Kidney (tissue), 2 donors: ENCODE data around the gene CELF5. TPM values are rescaled to one million over a fixed set of nuclear protein-coding genes. Genes with fewer than 3 reads are reported as not detected.

Experiments used
- polyA plus RNA-seq: library from polyadenylated mRNA; stranded (reverse); fragments of 350-450 nt; fragmentation: Illumina TruSeq; extraction: RNeasy Lipid Tissue Mini Kit (QIAGEN cat#74804); gene quantifications from one replicate; pipeline ENCODE4 v1.2.3, GENCODE V29; 2014; ENCODE audit warnings: low read depth, low replicate concordance; ENCODE audit not compliant: insufficient read depth
- total RNA-seq: library from RNA; stranded (reverse); fragmentation: NEBNext Ultra II Directional; extraction: Animal tissue kit (Norgen Biotek cat#: 25700); gene quantifications from one replicate; pipeline ENCODE4 v1.2.1, GENCODE V29; 2021
- donor health status: DM: yes; HTN: yes; CAD: no.

The CELF5 gene
- total and polyA plus RNA-seq, 2 donors from 2014 or later: 0.15 to 0.38 TPM

Other genes with a start within 250 kb of the CELF5 start
- 3.7 TPM for gene TLE6, start 247.1 kb upstream of the CELF5 start, total RNA-seq
- gene TLE6, start 247.1 kb upstream of the CELF5 start, polyA plus RNA-seq: 5.2 TPM
- gene TLE2, start 195.4 kb upstream of the CELF5 start, total RNA-seq: 76.6 TPM
- 28.2 TPM for gene TLE2, start 195.4 kb upstream of the CELF5 start, polyA plus RNA-seq
- gene TLE5, start 162.2 kb upstream of the CELF5 start, total RNA-seq: 526 TPM
- gene TLE5, start 162.2 kb upstream of the CELF5 start, polyA plus RNA-seq: 580 TPM
- 69.4 TPM for gene GNA11, start 130.3 kb upstream of the CELF5 start, total RNA-seq
- gene GNA11, start 130.3 kb upstream of the CELF5 start, polyA plus RNA-seq: 43.9 TPM
- gene GNA15, start 88.6 kb upstream of the CELF5 start, total RNA-seq: 8.7 TPM
- gene GNA15, start 88.6 kb upstream of the CELF5 start, polyA plus RNA-seq: 1.7 TPM
- 5.1 TPM for gene S1PR4, start 45.9 kb upstream of the CELF5 start, total RNA-seq
- gene S1PR4, start 45.9 kb upstream of the CELF5 start, polyA plus RNA-seq: 0.67 TPM
- 43.3 TPM for gene NCLN, start 38.7 kb upstream of the CELF5 start, total RNA-seq
- 63.2 TPM for gene NCLN, start 38.7 kb upstream of the CELF5 start, polyA plus RNA-seq
- 173 TPM for gene NFIC, start 141.9 kb downstream of the CELF5 start, total RNA-seq
- gene NFIC, start 141.9 kb downstream of the CELF5 start, polyA plus RNA-seq: 20.3 TPM